Aorta (tissue), 5 donors: ENCODE results near the gene RHEB. TPM values are rescaled to one million over a fixed set of nuclear protein-coding genes. Genes with fewer than 3 reads are reported as not detected.

Experiments used
- ATAC-seq: fragments of 200-7000 bp; cut with Tn5 transposase; one replicate; pipeline ENCODE4 v1.9.1; 2022; ENCODE audit warnings: moderate library complexity; ENCODE audit not compliant: low FRiP score
- DNase-seq, 2 donors: peaks; one replicate each; pipeline ENCODE4 v3.0.0-alpha.2; 2020
- H3K27ac ChIP-seq, 2 donors: one replicate each; pipeline ENCODE4 v1.5.1; 2013; ENCODE audit warnings: low read length in 2 of 2, mild to moderate bottlenecking in 2 of 2, moderate library complexity in 2 of 2, control low read depth in 1 of 2, inconsistent platforms in 1 of 2, low read depth in 1 of 2
- H3K27me3 ChIP-seq, 2 donors: one replicate each; pipeline ENCODE4 v1.6.1; 2013; ENCODE audit warnings: control low read depth in 1 of 2, low read length in 1 of 2, mild to moderate bottlenecking in 1 of 2, moderate library complexity in 1 of 2; ENCODE audit not compliant: insufficient read depth in 2 of 2, control insufficient read depth in 1 of 2
- H3K36me3 ChIP-seq, 2 donors: one replicate each; pipeline ENCODE4 v1.6.1; 2013; ENCODE audit warnings: control low read depth in 1 of 2, low read length in 1 of 2, mild to moderate bottlenecking in 1 of 2; ENCODE audit not compliant: insufficient read depth in 2 of 2, control insufficient read depth in 1 of 2
- H3K4me1 ChIP-seq, 2 donors: one replicate each; pipeline ENCODE4 v1.6.1; 2013; ENCODE audit warnings: low read length in 2 of 2, control low read depth in 1 of 2, mild to moderate bottlenecking in 1 of 2, moderate library complexity in 1 of 2; ENCODE audit not compliant: insufficient read depth in 2 of 2, control insufficient read depth in 1 of 2
- H3K4me3 ChIP-seq, 2 donors: one replicate each; pipeline ENCODE4 v1.5.1; 2013; ENCODE audit warnings: low read length in 2 of 2, control low read depth in 1 of 2, mild to moderate bottlenecking in 1 of 2
- H3K9me3 ChIP-seq: one replicate; pipeline ENCODE4 v1.6.1; 2013; ENCODE audit warnings: mild to moderate bottlenecking, low read length; ENCODE audit not compliant: control insufficient read depth
- WGBS, 2 donors: extraction: QIAGEN DNeasy Blood & Tissue Kit; methylation state at CpG; one replicate each; pipeline ENCODE4 v1.1.7; 2013; 5-methylcytosine and 5-hydroxymethylcytosine counted together
- intact Hi-C, 2 donors: fragments of 100-400 bp; cut with DNase I; formaldehyde crosslinking; loops; one replicate each; pipeline versions ENCODE4 v1.14.2 to v1.15.0; 2022
- polyA plus RNA-seq, 2 donors: library from polyadenylated mRNA; stranded (reverse); fragments of 200-250 nt; gene quantifications; one replicate each; pipeline ENCODE4 v1.2.3, GENCODE V29; 2013
- total RNA-seq, 2 donors: library from RNA; stranded (reverse); fragmentation: NEBNext Ultra II Directional; extraction: Animal tissue kit (Norgen Biotek cat#: 25700); gene quantifications; one replicate each; pipeline ENCODE4 v1.2.1, GENCODE V29; 2021
- donor health status: healthy with polysubstance abuse.
- donor health status: Bipolar disorder and iron deficiency.
- donor health status: DM: no; HTN: no; CAD: no.
- donor health status: DM: no; HTN: no; CAD: no.
- donor health status: DM: yes; HTN: yes; CAD: no.

The RHEB gene
- total and polyA plus RNA-seq, 4 donors = 78.8 to 122 (median 107) TPM

DNA sequence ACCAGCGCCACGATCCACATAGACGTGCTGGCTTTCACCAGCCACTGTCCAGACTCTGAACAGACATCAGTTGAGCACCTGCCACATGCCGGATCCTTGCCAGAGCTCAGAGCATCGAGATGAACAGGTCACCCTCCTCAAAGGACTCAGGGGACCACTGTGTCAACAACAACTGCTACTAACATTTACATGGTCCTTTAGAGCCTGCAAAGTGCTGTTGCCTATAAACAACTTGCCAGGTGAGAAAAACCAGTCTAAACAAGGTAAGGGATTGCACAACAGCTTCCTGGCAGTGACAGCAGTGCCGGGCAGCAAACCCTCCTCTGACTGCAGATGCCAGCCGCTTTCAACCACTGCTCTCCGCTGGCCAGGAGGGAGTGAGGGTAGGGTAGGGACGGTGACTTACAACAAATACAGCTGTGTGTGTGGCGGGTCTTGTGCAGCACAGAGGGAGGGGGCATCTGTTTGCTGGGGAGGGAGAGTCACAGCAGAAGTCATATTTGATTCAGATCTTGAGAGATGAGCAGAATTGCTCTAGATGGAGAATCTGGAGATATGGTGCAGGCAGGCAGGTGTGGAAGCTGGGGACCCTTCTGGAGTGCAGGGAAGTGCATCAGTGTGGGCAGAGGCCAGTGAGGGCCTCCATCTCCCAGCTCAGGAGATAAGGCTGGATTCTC lies 32.8 kb upstream of the RHEB start:
- no peak overlapping the region for H3K4me3 ChIP-seq
- intact Hi-C loops = no loop called here
- peaks cover 0 to 2% of the 10 kb centered on the region in 2 donors for H3K4me1 ChIP-seq
- H3K27me3 ChIP-seq = no peaks in the 10 kb centered on the region
- ATAC-seq = peak; percentile 29
- peaks cover 2% of the 10 kb centered on the region in 2 donors for H3K36me3 ChIP-seq
- WGBS, 2 donors = 16 to 19% methylated on average over 10 of the region's 10 CpGs
- no peaks in the 10 kb centered on the region for H3K9me3 ChIP-seq
- H3K27ac ChIP-seq = no peak overlapping the region
- DNase-seq = no peak

DNA sequence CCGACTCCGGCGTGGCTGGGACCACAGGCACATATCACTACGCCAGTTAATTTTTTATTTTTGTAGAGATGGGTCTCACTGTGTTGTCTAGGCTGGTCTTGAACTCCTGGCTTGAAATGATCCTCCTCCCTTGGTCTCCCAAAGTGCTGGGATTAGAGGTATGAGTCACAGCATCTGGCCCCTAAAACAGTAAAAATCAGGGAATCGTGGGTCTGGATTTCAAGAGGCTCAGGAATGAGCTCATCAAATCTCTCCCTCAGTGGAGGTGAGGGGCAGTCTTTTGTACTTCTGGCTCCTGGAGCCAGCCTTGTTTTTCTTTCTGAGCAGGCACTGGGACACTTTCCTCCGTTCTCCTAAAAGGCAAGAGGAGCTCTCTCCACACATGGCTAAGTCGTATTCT lies 32.1 kb upstream of the RHEB start:
- no peak for ATAC-seq
- 61 to 65% methylated on average over 7 of the region's 7 CpGs for WGBS, 2 donors
- Histone ChIP-seq H3K9me3 (no peaks in the 10 kb centered on the region), H3K36me3 (peaks cover 0 to 2% of the 10 kb centered on the region in 2 donors), H3K4me3 (no peak overlapping the region), H3K27ac (no peak overlapping the region), H3K4me1 (peaks cover 0 to 2% of the 10 kb centered on the region in 2 donors), H3K27me3 (no peaks in the 10 kb centered on the region)
- intact Hi-C loops = no loop called here
- DNase-seq = no peak

DNA sequence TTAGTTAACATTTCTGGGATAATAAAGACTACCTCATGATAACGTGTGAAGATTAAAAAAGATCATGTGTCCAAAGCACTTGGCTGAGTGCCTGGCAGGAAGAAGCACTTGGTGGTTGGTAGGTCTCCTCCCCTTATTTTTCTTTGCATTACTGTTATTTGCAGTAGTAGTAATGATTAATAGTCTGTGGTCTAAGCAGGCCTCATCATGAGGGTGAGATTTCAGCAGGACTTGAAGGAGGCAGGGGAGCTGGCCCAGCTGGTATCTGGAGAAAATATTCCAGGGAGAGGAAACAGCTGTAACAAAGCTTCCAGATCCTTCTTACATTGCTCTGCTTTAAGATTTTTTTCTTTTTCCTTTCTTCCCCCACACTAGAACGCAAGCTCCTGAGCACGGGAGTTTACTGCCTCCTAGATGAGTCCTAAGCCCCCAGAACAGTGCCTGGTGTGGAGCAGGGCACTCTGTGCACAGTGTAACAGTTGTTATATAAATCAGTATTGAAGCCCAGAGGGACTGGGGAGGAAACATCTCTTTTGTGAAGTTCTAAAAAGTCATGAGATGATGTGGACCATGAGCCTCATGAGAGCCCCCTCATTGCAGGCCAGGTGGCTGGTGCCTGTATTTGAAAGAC lies 31.1 kb upstream of the RHEB start:
- no peaks in the 10 kb centered on the region for H3K36me3 ChIP-seq
- ATAC-seq (no peak), DNase-seq (no peak)
- H3K9me3 ChIP-seq = no peaks in the 10 kb centered on the region
- 34 to 50% methylated on average over 3 of the region's 3 CpGs for WGBS, 2 donors
- H3K27me3 ChIP-seq = no peaks in the 10 kb centered on the region
- intact Hi-C loops = no loop called here
- peaks cover 0 to 2% of the 10 kb centered on the region in 2 donors for H3K4me1 ChIP-seq
- no peak overlapping the region for H3K4me3 ChIP-seq
- H3K27ac ChIP-seq = no peak overlapping the region

DNA sequence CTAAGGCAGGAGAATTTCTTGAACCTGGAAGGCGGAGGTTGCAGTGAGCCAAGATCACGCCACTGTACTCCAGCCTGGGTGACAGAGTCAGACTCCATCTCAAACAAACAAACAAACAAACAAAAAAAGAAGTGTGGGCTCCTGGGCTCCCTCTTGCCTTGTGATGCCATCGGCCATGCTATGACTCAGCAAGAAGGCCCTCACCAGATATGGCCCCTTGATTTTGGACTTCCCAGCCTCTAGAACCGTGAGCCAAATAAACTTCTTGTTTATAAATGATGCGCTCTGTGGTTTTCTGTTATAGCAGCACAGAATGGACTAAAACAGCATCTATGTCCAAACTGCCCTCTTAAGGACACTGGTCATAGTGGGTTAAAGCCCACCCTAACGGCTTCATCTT lies 29.9 kb upstream of the RHEB start:
- ATAC-seq (no peak), DNase-seq (no peak)
- H3K4me1 ChIP-seq = peaks cover 0 to 2% of the 10 kb centered on the region in 2 donors
- no peak overlapping the region for H3K4me3 ChIP-seq
- 96 to 97% methylated on average over 6 of the region's 6 CpGs for WGBS, 2 donors
- H3K36me3 ChIP-seq = no peaks in the 10 kb centered on the region
- intact Hi-C loops = no loop called here
- no peaks in the 10 kb centered on the region for H3K9me3 ChIP-seq
- no peak overlapping the region for H3K27ac ChIP-seq
- H3K27me3 ChIP-seq = no peaks in the 10 kb centered on the region

DNA sequence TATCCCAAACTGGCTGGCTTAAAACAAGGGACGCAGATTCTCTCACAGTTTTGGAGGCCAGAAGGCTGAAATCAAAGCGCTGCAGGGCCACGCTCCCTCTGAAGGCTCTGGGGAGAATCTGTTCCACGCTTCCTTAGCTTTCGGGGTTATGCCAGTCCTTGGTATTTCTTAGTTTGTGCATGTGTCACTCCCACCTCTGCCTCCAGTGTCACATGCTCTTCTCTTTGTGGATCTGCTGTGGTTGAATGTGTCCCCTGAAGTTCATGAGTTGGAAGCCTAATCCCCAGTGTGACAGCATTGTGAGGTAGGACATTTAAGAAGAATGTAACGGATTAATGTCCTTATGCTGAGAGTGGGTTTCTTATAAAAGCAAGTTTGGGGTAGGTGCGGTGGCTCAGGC lies 29.4 kb upstream of the RHEB start:
- ATAC-seq (no peak), DNase-seq (no peak)
- Histone ChIP-seq H3K27ac (no peak overlapping the region), H3K4me1 (peaks cover 0 to 2% of the 10 kb centered on the region in 2 donors), H3K9me3 (no peaks in the 10 kb centered on the region), H3K4me3 (no peak overlapping the region), H3K27me3 (no peaks in the 10 kb centered on the region), H3K36me3 (no peaks in the 10 kb centered on the region)
- WGBS, 2 donors = 96% methylated on average over 7 of the region's 7 CpGs
- intact Hi-C loops = no loop called here

DNA sequence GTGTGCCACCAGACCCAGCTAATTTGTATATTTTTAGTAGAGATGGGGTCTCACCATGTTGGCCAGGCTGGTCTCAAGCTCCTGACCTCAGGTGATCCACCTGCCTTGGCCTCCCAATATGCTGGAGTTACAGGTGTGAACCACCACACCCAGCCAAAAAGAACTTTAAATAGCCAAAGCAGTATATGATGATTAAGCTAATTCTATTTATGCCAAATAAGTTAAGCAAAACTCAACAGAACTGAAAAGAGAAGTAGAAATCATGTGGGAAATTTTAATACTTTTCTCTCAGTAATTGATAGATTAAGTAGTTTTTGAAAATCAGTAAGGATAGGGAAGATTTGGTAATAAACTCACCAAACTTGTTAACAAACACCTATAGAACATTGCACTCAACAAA lies 24.5 kb upstream of the RHEB start:
- Histone ChIP-seq H3K9me3 (no peaks in the 10 kb centered on the region), H3K36me3 (no peaks in the 10 kb centered on the region), H3K4me1 (no peaks in the 10 kb centered on the region), H3K27ac (no peak overlapping the region), H3K4me3 (no peak overlapping the region), H3K27me3 (no peaks in the 10 kb centered on the region)
- intact Hi-C loops = no loop called here
- no peak for ATAC-seq
- DNase-seq = no peak

DNA sequence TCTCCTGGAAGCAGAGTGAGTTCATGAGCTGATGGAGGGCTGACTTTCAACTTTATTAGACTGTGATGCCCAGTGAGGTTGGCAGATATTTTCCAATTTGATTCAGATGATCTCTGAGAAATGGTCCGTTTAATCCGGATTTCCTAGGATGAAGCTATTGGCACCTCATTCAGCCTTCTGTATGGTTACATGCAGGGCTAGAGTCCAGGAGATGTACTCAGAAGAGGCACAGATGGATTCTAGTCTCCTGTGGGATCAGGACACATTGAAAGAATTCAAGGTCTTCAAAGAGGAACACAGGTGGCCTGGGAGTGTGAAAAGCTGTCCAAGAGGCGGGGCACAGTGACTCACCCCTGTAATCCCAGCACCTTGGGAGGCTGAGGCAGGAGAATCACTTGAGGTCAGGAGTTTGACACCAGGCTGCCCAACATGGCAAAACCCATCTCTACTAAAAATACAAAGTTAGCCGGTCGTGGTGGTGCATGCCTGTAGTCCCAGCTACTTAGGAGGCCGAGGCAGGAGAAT lies 23.0 kb upstream of the RHEB start:
- ATAC-seq (no peak), DNase-seq (no peak)
- Histone ChIP-seq H3K27me3 (no peaks in the 10 kb centered on the region), H3K27ac (no peak overlapping the region), H3K4me3 (no peak overlapping the region), H3K36me3 (no peaks in the 10 kb centered on the region), H3K9me3 (no peaks in the 10 kb centered on the region), H3K4me1 (no peaks in the 10 kb centered on the region)
- intact Hi-C loops = no loop called here
- WGBS, 2 donors = 93 to 94% methylated on average over 6 of the region's 6 CpGs

DNA sequence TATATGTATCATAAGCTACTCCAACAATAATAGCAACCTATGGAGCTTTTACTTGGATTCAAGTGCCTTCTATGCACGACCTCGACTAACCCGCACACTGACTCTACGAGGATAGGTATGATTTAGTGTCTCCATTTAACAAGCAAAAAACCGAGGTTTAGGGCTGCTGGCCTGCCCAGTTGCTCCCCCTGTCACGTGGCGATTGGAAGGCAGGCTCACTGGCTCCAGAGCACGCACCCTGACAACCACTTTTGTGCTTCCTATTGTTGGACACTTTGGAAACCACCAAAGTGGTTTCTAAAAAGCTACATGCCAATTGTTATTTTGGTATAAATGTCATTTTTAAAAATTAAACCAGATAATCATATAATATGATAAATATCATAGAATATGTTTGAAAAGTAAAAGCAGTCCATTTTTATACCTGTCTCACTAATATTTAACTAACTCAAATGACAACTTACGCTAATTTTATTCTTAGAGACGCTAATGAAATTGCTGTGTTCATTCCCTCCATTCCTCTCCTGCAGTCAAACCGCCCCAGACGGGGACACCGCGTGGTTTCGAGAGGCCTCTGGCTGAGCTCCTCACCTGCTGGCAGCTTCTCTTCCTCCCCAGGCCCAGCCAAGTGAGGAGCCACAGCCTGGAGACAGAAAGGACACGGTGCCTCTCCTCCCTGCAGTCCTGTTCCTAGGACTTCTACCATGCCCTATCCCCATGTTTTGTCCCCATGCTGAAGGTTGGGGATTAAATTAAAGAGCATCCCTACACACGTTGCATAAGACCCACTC lies 22.2 kb upstream of the RHEB start:
- Histone ChIP-seq H3K27ac (no peak overlapping the region), H3K9me3 (no peaks in the 10 kb centered on the region), H3K4me3 (no peak overlapping the region), H3K4me1 (no peaks in the 10 kb centered on the region), H3K27me3 (no peaks in the 10 kb centered on the region), H3K36me3 (no peaks in the 10 kb centered on the region)
- no peak for ATAC-seq
- intact Hi-C loops = loop anchor here in 1 of 2 donors (2.0 kb wide), 1 partner anchor 39 kb away; no protein-coding TSS in a partner anchor
- 93 to 94% methylated on average over 17 of the region's 17 CpGs for WGBS, 2 donors
- no peak for DNase-seq
